Measurements from ENCODE around the gene ATXN7.

ATXN7 gene

GRCh38 chr3:64008487-64009351, 145.1 kb downstream of the ATXN7 start:
- H3K4me1 ChIP-seq: peaks cover 22% of the 10 kb centered on the region
- peaks cover 98% of the 10 kb centered on the region for H3K36me3 ChIP-seq
- H3K4me3 ChIP-seq: no peak overlapping the region
- H3K27me3 ChIP-seq: no peaks in the 10 kb centered on the region
- H3K9ac ChIP-seq: 0 out of 2 replicates have a peak overlapping the region, but pooled peaks have one; percentile 20
- TF ChIP-seq Cebpa-rat (IDR thresholded peaks at IDR 0.05): no peak
- H4K20me1 ChIP-seq: peaks cover 61% of the 10 kb centered on the region
- H3K9me3 ChIP-seq: no peaks in the 10 kb centered on the region
- peak overlapping the region; percentile 14; the same call in 1 of the 2 replicates for H3K27ac ChIP-seq
- peak overlapping the region; percentile 29 for H3K4me2 ChIP-seq

GRCh38 chr3:64009528-64009927, 145.9 kb downstream of the ATXN7 start:
- H4K20me1 ChIP-seq: peaks cover 63% of the 10 kb centered on the region
- no peaks in the 10 kb centered on the region for H3K9me3 ChIP-seq
- no peak overlapping the region for H3K9ac ChIP-seq
- H3K36me3 ChIP-seq: peaks cover 98% of the 10 kb centered on the region
- H3K27ac ChIP-seq: no peak overlapping the region
- H3K4me2 ChIP-seq: no peak overlapping the region
- H3K4me1 ChIP-seq: peaks cover 22% of the 10 kb centered on the region
- H3K27me3 ChIP-seq: no peaks in the 10 kb centered on the region
- H3K4me3 ChIP-seq: no peak overlapping the region
- TF ChIP-seq Cebpa-rat (IDR thresholded peaks at IDR 0.05): no peak

DNA sequence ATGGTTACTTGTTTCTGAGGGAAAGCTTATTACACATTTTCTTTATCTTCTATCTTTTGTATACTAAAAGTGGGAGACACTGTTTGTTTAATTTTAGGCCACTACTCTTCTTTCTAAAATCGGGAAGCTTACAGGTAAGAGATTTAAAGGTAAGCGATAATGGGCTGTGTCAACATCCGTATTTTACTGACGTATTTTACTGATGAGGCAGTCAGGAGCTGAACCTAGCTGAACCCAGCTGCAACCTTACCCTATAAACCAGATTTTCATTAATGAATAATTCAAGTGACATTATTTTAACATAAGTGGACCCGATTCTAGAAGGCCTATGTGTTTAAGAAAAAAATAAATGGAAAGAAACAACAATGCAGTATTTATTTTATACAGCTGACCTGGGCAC, 146.5 kb downstream of the ATXN7 start:
- Histone ChIP-seq H3K36me3 (peaks cover 98% of the 10 kb centered on the region), H3K27ac (no peak overlapping the region), H3K9ac (no peak overlapping the region), H3K4me1 (peaks cover 22% of the 10 kb centered on the region), H3K9me3 (no peaks in the 10 kb centered on the region), H4K20me1 (peaks cover 67% of the 10 kb centered on the region), H3K4me3 (no peak overlapping the region), H3K4me2 (no peak overlapping the region), H3K27me3 (no peaks in the 10 kb centered on the region)
- no peak for TF ChIP-seq Cebpa-rat (IDR thresholded peaks at IDR 0.05)

GRCh38 chr3:64011685-64012084, 148.0 kb downstream of the ATXN7 start:
- H3K9ac ChIP-seq: no peak overlapping the region
- peaks cover 98% of the 10 kb centered on the region for H3K36me3 ChIP-seq
- H3K27ac ChIP-seq: no peak overlapping the region
- H3K9me3 ChIP-seq: no peaks in the 10 kb centered on the region
- no peaks in the 10 kb centered on the region for H3K27me3 ChIP-seq
- no peak overlapping the region for H3K4me3 ChIP-seq
- peaks cover 76% of the 10 kb centered on the region for H4K20me1 ChIP-seq
- peaks cover 22% of the 10 kb centered on the region for H3K4me1 ChIP-seq
- no peak overlapping the region for H3K4me2 ChIP-seq
- TF ChIP-seq Cebpa-rat (IDR thresholded peaks at IDR 0.05): no peak

GRCh38 chr3:64016941-64017620, 153.4 kb downstream of the ATXN7 start:
- no peaks in the 10 kb centered on the region for H3K9me3 ChIP-seq
- no peaks in the 10 kb centered on the region for H3K27me3 ChIP-seq
- H3K4me3 ChIP-seq: no peak overlapping the region
- H4K20me1 ChIP-seq: peaks cover 86% of the 10 kb centered on the region
- peaks cover 93% of the 10 kb centered on the region for H3K36me3 ChIP-seq
- H3K27ac ChIP-seq: no peak overlapping the region
- H3K9ac ChIP-seq: no peak overlapping the region
- H3K4me2 ChIP-seq: no peak overlapping the region
- TF ChIP-seq Cebpa-rat (IDR thresholded peaks at IDR 0.05): no peak
- peaks cover 17% of the 10 kb centered on the region for H3K4me1 ChIP-seq

DNA sequence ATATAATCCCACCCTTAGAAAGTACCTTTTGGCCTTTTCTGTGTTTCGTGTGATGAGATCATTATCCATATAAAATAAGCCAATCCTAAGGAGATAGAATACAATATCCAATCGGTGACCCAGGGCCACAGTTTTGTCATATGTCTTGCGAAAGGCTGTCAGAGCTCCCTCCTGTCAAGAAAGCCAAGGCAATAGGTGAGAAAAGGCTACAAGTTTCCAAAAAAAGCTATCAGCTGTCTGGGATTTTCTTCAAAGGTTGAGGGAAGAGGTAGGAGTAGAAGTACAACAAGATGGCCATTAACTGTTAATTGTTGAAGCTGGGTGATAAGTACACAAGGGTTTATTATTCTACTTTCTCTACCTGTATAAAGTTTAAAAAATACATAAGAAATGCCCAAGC, 155.6 kb downstream of the ATXN7 start:
- H3K36me3 ChIP-seq: peaks cover 71% of the 10 kb centered on the region
- peaks cover 27% of the 10 kb centered on the region for H3K4me1 ChIP-seq
- H3K27me3 ChIP-seq: no peaks in the 10 kb centered on the region
- no peaks in the 10 kb centered on the region for H3K9me3 ChIP-seq
- H3K4me3 ChIP-seq: no peak overlapping the region
- H3K27ac ChIP-seq: no peak overlapping the region
- H4K20me1 ChIP-seq: peaks cover 75% of the 10 kb centered on the region
- H3K9ac ChIP-seq: no peak overlapping the region
- no peak for TF ChIP-seq Cebpa-rat (IDR thresholded peaks at IDR 0.05)
- H3K4me2 ChIP-seq: no peak overlapping the region

GRCh38 chr3:64019879-64020278, 156.2 kb downstream of the ATXN7 start:
- H3K4me2 ChIP-seq: no peak overlapping the region
- no peak overlapping the region for H3K4me3 ChIP-seq
- H3K27me3 ChIP-seq: no peaks in the 10 kb centered on the region
- no peak overlapping the region for H3K9ac ChIP-seq
- H3K4me1 ChIP-seq: peaks cover 27% of the 10 kb centered on the region
- no peak overlapping the region for H3K27ac ChIP-seq
- TF ChIP-seq Cebpa-rat (IDR thresholded peaks at IDR 0.05): no peak
- H4K20me1 ChIP-seq: peaks cover 69% of the 10 kb centered on the region
- peaks cover 65% of the 10 kb centered on the region for H3K36me3 ChIP-seq
- no peaks in the 10 kb centered on the region for H3K9me3 ChIP-seq

- TF ChIP-seq Cebpa-rat (IDR thresholded peaks at IDR 0.05): no peak
- Histone ChIP-seq H3K4me1 (peaks cover 27% of the 10 kb centered on the region), H3K27ac (no peak overlapping the region), H3K27me3 (no peaks in the 10 kb centered on the region), H4K20me1 (peaks cover 50% of the 10 kb centered on the region), H3K9ac (peak overlapping the region; percentile 95; the same call in 1 of the 2 replicates), H3K9me3 (no peaks in the 10 kb centered on the region), H3K4me2 (peak overlapping the region; percentile 91), H3K36me3 (peaks cover 45% of the 10 kb centered on the region), H3K4me3 (peak overlapping the region; percentile 84)
Measured at GRCh38 chr3:64021922-64022321, 158.3 kb downstream of the ATXN7 start.

DNA sequence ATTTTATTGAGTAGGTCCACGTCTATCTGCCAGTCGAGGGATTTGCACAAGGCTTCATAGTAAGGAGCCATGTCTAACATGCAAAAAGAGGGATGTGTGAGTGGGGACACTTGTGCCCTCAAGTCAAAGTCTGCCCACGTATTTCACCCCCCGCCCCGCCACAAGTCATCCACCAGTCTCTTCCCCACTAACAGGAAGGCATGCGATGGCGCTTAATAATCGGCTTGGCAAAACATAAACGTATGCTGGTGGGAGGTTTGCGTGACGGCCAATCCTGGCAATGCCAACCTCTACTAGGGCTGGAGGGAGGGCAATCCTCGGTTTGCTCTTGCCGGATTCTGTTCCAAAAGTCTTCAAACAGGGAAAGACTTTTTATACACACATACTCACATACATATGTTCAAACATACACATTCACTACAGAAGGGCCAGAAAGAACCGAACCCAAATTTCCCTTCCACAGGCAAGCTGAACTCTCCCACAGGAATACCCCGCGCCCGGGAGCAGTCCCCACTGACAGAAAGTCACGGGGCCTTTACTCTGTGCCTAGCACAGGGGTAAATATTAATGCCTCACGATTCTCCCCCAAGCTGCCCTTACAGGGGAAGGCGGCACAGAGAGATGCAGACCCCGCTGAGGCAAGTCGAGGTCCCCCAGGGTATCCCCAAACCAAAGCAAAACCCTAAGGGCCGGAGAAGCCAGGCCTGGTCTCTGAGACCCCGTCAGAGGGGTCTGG, 159.0 kb downstream of the ATXN7 start:
- H4K20me1 ChIP-seq: peaks cover 43% of the 10 kb centered on the region
- H3K4me3 ChIP-seq: peak overlapping the region; percentile 84
- H3K4me2 ChIP-seq: peak overlapping the region; percentile 91
- H3K27ac ChIP-seq: peak overlapping the region; percentile 88
- H3K4me1 ChIP-seq: peaks cover 27% of the 10 kb centered on the region
- no peaks in the 10 kb centered on the region for H3K9me3 ChIP-seq
- no peaks in the 10 kb centered on the region for H3K27me3 ChIP-seq
- peak overlapping the region; percentile 95 for H3K9ac ChIP-seq
- peaks cover 38% of the 10 kb centered on the region for H3K36me3 ChIP-seq
- TF ChIP-seq Cebpa-rat (IDR thresholded peaks at IDR 0.05): no peak
